Limb (tissue), 2 donors: Measurements from ENCODE around the gene PIGH.
"Not testable (repeated sequence)": the region's sequence is repeated elsewhere in the genome, so short reads cannot be mapped to it uniquely, and the experiment has no call there.

Experiments used
- DNase-seq, 2 donors: peaks; one replicate each; pipeline ENCODE4 v3.0.0-alpha.2; 2016; ENCODE audit errors: extremely low spot score in 2 of 2

The PIGH gene, protein sequence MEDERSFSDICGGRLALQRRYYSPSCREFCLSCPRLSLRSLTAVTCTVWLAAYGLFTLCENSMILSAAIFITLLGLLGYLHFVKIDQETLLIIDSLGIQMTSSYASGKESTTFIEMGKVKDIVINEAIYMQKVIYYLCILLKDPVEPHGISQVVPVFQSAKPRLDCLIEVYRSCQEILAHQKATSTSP

DNA sequence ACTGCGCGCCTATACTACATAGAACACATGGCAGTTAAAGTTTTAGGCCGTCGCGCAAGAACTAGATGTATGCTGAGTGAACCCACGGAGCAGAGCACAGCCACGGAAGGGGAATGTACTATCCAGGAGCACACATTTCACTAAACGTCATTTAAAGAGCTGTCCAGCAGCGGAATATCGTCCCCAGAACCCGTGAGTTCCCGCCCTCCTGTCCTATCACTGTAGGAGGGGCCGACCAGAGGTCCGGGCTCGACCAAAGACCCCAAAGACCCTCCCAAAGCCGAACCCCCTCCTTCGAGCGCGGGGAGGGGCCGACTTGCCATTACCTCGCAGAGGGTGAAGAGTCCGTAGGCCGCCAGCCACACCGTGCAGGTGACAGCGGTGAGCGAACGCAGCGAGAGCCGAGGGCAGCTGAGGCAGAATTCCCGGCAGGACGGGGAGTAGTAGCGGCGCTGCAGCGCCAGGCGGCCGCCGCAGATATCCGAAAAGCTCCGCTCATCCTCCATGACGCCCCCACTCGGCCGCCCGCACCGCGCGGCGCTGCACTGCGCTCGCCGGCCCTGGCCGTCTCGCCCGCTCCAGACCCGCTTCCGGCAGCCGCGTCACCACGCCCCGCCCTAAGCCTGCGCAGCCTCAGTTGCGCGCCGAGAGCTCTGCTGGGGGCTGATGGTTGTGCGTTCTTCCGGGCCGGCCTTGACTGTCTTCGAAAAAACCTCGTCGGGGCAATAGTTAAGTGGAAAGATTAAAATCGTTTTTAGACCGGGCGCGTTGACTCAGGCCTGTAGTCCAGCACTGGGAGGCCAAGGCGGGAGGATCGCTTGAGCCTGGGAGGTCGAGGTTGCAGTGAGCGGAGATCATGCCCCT, at the start of gene PIGH:
PIGH (minus strand) TSS at position 571 of the 864 bp plus-strand sequence; CDS start at position 506, 65 bp downstream.
- peak; percentile 88 to 96 for DNase-seq

DNA sequence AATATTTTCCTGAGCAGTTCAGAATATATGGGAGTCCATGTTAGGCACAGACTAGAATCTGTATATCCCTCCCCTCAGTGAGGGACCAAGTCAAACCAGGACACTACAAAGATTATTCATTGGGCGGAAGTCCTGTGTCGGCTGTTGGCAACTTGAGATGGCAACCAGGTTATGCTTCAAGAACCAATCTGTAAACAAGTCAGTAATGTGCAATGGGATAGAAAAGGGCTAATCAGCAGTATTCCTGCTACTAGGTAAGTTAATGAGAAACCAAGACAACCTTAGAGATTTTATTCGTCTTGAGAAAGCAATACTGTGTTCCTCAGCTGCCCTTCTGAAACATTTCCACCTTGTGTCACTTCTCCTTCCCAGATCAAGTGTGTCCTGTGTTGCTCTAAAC, 46.1 kb upstream of the PIGH start:
- DNase-seq = no peak

DNA sequence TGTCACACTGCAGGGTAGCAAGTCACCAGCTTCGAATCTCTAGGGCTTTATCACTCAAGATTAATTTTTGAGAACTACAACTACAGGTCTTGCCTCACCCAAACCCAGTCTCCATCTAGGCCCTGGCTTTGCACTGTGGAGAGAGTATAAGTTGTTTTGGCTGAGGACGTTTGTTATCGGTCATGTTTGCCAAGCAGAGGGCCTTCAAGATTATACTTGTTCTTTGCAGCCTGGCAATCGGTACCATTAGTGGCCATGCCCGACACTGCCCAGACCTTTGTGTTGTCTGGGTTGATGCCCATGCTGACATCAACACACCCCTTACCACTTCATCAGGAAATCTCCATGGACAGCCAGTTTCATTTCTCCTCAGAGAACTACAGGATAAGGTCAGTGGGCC, 45.3 kb upstream of the PIGH start:
- no peak for DNase-seq

DNA sequence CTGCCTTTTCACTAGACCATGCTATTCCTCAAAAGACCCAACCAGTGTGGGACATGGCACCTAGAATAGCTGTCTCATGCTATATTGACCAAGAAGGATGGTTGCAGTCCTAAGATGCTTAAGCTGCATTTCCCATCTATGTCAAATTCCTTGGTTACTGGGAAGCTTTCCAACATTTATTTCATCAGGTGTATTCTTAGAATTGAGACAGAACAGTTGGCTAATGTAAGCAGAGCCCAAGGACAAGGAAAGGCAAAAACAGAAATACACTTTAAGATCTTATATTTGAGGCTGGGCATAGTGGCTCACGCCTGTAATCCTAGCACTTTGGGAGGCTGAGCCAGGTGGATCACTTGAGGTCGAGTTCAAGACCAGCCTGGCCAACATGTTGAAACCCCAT, 44.4 kb upstream of the PIGH start:
- no peak for DNase-seq

DNA sequence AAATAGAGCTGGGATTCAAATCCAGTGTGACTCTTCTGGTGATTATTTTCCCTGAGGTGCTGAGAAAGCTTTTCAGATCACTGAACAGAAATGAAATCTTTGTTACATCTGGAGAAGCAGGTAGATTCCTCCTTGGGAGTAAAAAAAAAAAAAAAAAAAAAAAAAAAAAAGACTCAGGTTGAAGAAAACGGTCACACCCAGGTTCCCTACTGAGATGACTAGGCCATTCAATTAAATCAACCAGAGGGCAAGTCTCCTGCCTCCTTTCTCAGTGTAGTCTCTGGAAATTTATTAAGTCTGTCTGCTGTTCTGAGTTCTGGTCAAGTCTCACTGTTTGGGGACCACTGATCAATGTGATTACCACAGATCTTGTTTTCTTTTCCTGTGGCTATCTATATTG, 43.6 kb upstream of the PIGH start:
- DNase-seq = no peak

DNA sequence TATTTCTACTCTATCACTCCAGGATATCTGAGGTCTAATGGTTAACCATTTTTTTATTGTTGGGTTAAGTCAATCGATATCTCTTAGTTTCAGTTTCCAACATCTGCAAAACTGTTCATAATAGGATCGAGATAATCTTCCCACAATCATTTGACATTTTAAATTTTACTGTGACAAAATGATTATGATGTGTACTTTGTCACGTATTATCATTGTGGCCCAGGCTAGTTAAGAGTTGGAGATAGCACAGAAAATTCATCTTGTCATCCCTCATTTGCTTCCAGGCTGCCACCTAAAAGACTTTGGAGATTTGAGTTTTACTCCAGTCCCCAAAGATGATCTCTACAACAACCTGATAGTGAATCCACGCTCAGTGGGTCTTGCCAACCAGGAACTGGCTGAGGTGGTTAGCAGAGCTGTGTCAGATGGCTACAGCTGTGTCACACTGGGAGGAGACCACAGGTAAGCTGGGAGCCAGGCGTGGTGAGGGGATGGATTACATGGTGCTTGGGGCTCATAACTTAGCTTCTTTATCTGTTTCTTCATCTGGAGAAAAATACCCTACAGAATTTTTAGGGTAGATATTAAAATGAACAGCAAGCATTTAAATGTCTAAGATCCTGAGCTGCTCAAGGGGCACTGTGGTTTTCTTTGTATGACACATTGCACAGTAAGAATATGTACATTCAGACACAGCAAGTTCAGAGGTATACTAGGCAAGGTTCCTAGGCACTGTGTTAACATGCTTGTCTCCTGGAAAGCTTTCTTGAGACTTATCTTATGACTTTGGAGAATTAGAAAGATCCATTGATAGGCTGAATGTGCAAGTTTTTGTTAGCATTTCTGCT, 42.1 kb upstream of the PIGH start:
- no peak for DNase-seq

DNA sequence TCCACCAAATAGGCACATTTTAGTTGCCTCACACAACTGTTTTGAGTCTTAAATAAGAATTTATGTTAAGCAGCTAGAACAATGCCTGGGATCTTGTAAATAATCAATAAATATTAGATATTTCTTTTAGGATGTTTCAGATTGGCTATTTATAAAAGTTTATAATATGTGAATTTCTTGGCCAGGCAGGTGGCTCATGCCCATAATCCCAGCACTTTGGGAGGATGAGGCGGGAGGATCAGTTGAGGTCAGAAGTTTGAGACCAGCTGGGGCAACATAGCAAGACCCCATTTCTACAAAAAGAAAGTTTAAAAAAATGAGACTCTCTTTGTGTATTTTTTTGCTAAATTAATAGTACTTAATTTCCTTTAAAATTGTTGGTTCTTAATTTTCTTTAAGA, 41.4 kb upstream of the PIGH start:
- no peak for DNase-seq

DNA sequence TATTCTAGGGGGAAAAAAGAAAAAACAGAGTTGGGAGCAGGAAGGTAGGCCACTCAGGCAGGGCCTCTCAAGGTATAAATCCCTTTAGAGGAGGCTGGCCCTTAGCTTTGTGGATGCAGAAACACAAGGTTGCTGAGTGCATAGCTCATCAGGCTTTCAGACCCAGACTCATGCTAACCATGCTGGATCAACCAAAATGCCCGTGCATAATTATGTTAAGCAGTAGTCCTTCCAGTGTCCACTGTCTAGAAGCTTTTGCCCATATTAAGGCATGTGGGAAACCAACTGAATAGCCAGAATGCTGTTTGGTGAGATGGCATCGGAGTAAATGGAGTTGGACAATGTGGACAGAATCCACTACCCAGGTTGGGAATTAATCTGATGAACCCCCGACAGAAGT, 38.6 kb upstream of the PIGH start:
- DNase-seq = no peak

DNA sequence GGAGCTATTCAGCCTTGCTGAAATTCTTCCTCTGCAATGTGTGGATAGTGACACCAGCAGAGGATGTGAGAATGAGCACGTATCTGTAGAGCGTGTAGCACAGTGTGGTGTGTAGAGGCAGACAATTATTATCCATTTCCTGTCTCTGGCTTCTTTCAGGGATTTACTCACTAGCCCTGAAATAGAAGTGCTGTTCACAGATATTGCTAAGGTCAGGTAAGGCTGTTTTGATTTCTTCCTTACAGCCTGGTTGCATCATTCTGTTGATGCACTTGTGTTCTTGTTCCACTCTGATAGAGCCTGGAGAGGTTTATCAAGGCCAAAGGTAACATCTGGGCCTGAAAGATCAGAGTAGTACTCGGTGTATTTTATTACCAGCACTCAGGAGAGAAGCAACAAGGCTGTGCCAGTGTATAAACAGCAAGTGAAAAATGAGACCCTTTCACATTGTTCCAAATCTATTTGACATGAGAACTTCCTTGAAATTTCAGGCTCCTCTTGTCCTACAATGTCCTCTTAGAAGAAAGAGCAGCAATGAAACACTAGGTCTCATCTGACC, 36.4 kb upstream of the PIGH start:
- no peak for DNase-seq

DNA sequence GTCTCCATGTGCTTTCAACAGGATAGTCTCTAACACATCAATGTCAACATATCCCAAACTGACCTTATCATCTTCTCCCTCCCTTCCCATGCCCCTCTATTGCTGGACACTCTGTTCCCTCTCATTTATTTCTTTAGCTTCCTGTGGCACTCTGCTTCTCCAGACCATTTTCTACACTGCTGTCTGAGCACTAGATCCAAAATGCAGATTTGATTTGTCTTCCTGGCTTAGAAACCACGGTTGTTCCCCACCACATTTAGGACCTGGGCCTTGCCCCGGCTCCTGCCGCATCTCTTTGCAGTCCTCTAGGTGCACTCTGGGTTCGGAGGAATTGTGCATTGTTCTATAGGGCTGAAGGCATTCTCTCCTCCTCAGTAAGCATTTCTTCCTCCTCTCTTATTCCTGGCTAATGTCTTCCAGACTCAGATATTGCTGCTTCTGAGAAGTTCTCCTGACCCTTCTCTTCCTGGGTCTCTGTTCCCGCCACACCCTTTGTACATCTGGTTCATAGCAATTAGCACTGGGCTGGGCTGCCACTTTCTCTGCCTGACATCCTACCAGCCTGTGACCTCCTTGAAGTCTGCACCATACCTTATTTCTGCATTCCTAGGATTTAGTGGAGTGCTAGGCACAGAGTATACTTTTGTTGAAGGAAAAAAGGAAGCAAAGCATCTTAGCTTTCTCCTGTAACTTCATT, 33.5 kb upstream of the PIGH start:
- DNase-seq = no peak

DNA sequence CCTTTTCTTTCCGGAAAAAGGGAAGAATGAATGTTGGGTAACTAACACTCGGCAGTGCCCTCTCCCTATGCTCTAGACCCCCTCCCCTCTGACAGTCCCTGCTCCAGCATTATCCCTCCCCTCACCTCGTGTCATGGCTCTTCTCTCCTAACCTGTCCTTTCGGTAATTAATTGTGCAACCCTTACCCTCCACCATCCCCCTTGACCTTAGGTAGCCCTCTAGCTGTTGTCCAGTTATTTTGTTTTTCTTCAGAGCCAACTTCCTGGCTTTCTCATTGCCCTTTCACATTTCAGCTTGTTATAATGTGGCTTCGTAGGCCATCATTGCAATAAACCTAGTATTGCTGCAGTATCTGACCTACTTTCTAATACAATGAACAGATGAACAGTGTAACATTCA, 30.9 kb upstream of the PIGH start:
- DNase-seq = no peak

DNA sequence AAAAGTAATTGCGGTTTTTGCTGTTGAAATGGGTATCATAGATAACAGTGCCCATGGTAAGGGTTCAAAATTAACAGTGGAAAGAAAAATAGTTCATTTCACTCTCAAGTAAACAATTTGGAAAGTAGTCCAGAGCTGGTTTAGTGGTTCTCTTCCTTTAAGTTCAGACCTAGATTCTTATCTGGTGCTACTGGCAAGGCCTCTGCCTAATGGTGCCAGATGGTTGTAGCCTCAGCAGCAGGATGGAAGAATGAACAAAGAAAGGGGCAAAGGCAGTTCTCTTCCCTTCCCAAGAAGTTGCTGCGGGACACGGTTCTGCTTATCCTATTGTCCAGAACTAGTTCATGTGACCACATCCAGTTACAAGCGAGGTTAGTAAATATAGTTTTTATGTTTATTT, 30.1 kb upstream of the PIGH start:
- no peak for DNase-seq

DNA sequence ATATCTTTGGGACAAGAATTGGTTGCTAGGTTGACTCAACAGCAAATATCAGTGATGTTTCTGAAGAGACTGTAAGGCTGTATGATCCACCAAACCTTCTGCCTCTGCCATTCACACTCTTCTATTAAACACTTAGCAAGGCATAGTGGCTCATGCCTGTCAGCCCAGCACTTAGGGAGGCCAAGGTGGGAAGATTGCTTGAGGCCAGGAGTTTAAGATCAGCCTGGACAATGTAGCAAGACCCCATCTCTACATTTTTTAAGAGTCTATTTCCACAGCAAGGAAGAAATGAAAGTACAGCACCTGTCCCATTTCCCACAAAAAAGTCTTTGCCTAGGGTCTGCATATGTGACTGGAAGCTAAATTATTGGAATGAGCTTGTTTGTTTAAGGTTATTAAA, 27.5 kb upstream of the PIGH start:
- DNase-seq = no peak

DNA sequence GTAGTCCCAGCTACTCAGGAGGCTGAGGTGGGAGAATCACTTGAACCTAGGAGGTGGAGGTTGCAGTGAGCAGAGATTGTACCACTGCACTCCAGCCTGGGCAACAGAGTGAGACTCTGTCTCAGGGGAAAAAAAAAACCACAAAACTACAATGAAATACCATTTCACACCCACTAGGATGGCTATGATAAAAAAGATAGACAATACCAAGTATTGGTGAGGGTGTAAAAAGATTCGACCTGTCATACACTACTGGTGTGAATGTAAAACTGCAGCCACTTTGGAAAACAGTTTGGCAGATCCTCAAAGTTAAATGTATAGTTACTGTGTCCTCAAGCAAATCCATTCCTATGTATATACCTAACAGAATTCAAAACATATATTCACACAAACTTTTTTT, 26.1 kb upstream of the PIGH start:
- DNase-seq = not testable (repeated sequence)

DNA sequence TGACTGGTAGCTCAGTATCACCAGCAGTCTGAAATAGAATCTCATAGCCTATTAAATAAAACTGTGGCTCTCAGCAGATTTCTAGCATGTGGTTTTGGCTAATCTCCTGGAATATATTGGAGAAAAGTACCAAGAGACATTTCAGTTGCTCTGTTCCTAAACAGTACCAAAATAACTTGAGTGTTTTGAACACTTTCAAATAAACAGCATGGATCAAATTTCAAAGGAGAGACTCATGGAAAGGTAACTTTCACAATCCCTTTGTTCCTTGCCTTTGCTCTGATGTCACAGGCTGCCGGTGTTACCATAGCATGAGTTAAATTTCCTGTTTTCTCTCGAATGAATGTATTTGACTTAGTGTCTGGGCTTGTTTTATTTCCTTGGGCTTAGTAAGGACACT, 23.0 kb upstream of the PIGH start:
- peak in 1 of 2 donors; percentile 24 for DNase-seq

DNA sequence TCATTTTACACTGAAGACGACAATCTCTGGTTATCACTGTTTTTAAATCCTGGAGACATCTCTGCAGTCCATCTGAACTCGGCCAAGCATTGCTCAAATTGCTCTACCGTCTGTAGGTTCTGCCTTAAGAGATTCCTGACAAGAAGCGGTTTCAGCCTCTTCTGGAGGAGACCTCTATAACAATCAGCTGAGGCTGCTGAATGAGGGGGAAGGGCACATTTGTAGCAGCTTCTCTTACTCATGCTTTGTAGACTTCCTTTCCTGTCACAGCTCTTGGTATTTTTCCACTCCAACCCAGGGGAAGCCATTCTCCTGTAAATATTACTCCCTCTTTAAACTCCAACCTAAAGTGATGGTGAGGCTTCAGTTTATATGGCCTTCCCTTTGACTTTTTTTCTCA, 22.6 kb upstream of the PIGH start:
- DNase-seq = peak in 1 of 2 donors; percentile 24

DNA sequence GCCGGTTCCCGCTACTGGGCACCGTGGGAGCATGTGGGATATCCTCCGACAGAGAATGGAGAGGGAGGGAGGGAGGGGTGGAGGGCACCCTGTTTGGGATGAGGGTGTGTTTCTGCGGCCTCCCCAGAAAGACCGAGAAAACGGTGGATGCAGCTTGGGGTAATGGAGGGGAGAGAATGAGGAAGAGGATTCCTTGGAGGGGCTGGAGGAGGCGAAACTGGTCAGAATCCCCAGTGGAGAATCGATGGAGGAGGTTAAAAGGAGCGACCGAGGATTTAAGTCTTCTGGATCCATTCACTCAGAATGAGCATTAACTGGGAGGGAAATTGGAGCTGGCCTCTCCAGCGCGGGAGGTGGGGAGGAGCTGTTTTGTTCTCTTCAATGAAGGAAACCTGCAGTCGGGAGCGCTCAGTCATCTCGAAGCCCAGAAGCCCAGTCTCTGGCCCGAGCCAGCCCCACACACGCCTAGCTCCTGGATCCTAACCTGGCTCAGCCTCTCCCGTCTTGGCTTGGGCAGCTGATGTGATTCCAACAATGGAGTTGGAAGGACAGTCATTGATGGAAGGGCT, 20.2 kb upstream of the PIGH start:
- peak in 1 of 2 donors; percentile 56 for DNase-seq

DNA sequence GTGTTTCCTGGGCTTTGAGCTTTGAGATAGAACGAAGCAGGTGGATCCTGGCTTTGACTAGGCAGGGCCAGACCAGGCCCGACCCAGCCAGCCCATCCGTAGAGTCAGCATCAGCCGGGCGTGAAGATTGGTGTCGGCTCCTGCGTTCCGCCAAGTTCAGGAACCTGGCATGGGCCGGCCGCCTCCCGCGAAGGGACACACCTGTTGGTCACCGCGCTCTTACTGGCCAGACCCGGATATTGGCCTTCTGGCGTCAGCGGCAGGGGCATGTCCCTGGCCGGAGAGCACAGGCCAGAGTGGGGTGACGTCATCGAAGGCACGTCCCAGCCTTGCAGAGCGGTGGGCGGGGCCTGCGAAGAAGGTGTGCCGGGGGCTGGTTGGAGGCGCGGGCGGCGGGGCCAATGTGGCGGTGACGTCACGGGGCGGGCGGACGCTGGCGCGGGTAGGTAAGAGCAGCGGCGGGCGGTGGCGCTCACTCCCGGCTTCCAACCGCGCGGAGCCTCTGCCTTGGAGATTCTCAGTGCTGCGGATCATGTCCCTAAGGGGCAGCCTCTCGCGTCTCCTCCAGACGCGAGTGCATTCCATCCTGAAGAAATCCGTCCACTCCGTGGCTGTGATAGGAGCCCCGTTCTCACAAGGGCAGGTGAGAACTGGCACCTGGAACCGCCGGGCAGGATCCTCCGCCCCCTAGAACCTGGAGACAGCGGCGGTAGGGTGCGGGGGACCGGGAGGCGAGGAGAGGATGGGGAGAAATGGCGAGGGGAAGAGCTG, 19.6 kb upstream of the PIGH start, which contains the start of gene ARG2:
ARG2 (plus strand) TSS at position 475 of the 771 bp plus-strand sequence; CDS start at position 533, 58 bp downstream.
- peak; percentile 83 to 95 for DNase-seq

DNA sequence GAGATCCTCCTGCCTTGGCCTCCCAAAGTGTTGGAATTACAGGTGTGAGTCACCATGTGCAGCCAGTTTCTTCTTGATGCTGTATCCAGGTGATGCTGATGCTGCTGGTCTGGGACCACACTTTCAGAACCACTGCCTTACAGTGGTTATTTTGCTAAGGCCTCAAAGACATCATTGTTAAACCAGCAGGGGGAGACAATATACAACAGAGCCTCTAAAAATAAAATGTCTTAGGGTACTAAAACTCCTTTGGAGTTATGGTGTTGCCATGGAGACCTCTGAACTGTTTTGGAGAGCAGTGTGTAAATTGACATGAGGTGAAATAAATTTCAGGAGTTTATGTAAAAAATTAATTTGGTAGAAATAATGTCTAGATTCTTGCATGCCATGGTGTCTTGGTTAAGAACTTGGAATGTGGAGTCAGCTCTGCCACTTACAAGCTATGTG, 18.6 kb upstream of the PIGH start:
- peak in 1 of 2 donors; percentile 78 for DNase-seq

DNA sequence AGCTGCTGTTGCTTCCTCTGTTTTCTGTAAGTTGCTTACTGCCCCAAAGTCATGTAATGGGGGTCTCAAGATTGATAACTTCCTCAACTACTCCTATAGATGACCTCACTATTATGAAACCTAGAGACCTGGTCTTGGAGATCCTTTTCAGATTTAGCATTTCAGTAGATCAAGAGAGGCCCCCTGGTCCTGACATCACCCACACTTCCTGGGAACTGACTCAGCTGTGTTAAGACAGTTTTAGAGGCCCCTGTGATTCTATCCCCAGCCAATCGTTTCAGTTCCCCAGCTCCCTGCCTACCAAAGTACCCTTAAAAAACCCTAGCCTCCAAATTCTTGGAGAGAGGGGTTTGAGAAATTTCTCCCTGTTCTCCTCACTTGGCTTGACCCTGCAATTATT, 10.4 kb upstream of the PIGH start:
- DNase-seq = no peak
